AG20443 (cell line): ENCODE data around the gene UBE4B.
"Not testable (repeated sequence)": the region's sequence is repeated elsewhere in the genome, so short reads cannot be mapped to it uniquely, and the experiment has no call there.

ENCODE experiments used
- DNase-seq: peaks from one replicate; pipeline ENCODE4 v3.0.0; 2012; ENCODE audit warnings: low spot score, mixed read lengths

Gene UBE4B

DNA sequence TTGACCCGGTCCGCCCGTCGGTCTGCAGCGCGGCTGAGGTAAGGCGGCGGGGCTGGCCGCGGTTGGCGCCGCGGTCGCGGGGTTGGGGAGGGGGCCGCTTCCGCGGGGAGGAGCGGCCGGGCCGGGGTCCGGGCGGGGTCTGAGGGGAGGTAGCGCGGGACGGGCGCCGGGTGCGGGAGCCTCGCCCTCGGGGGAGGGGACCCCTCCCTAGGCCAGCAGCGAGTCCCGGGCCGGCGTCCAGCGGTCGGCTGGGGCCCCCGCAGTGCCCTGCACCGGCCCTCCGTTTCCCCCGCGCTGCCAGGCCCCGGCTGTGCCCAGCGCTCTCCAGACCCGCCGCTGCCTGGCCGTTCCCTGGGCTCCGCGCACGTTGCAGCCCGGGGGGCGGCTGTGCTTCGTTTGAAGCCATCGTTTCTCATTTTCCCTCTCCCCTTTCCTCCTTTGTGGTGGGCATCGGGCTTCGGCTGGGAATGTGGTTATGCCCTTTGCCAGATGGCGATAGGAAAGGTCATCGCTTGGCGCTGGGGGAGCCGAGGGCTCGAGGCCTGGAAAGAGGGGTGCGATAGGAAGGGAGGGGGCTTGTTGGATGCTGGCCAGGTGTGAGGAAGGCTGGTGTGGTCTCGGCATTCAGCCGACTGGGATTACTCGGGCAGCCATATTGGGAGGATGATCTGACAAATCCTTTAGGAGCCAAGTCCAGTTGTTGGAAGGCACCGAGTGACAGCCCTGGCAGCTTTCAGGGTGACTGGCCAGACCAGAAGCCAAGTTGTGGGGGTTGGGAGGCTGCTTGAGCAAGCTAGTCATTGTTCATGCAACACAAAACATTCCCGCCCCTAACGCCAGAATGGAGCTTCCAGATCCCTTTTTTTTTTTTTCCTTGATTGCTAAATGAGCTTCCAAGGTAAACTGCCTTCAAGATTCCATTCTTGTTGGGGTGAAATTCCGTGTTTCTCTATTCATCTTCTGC is 178.4 kb downstream of the UBE4B start:
- peak; percentile 90 for DNase-seq

DNA sequence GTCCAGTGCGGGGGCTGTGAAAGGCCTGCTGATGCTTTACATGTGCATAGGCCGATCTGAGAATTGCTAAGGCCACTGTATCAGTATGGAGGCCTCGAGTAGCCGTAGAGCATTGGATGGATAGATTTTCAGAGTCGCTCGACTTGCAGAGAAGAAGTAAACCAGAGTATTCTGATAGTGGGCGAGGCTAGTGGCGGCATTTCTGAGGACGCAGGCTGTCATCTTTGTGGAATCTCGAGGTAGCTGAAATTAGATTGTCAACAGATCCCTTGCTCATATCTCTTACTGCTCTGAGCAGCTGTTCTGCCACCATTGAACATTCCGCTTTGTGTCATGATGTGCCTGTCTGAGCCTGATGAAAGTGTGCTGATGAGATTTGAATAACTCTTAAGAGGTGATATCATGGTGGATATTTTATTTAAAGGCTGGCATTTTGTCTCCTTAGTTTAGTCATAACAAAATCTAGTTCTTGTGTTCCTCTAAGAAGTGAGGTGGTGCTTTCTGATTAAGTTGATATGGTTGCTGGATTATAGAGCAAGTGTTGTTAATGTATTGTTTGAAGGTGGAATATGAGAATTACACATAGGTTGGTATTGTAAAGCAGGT is 179.2 kb downstream of the UBE4B start:
- no peak for DNase-seq

DNA sequence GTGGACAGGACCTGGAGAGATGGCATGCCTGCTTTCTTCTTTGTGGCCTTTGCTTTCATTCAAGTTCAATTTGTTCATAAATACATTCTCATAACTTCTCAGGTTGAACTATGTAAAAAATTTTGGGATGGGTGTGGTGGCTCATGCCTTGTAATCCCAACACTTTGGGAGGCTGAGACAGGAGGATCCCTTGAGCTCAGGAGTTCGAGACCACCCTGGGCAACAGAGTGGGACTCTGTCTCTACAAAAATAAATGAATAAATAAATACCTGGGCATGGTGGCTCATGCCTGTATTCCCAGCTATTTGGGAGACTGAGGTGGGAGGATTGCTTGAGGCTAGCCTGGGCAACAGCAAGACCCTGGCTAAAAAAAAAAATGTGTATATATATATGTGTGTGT is 179.7 kb downstream of the UBE4B start:
- no peak for DNase-seq

GRCh38 chr1:10213186-10213705 is 180.5 kb downstream of the UBE4B start:
- no peak for DNase-seq

- DNase-seq, result no peak
Observed at GRCh38 chr1:10216090-10216749, 183.5 kb downstream of the UBE4B start.

GRCh38 chr1:10217748-10218441 is 185.1 kb downstream of the UBE4B start:
- DNase-seq, result peak; percentile 44

GRCh38 chr1:10220200-10220599 is 187.4 kb downstream of the UBE4B start:
- DNase-seq, result no peak

- DNase-seq, result not testable (repeated sequence)
Observed at GRCh38 chr1:10220657-10221056, 187.9 kb downstream of the UBE4B start.

GRCh38 chr1:10225573-10225972 is 192.8 kb downstream of the UBE4B start:
- no peak for DNase-seq

DNA sequence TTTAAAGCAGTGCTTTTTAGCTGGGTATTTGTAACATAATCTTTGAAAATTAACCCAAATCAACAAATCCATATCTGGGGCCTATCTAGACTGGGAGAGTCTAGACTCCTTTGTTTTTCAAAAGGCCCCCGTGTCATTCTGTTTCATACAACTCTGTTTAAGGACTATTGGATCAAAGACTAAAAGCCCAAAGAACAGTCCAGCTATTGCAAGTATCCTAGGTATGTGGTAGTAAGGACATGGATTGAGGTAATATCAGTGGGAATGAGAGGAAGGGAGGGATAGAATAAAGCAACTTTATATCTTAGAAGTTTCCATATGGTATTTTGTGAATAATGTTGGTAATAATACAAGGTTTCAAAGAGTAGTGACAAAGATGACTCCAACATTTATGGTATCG is 195.8 kb downstream of the UBE4B start:
- no peak for DNase-seq

DNA sequence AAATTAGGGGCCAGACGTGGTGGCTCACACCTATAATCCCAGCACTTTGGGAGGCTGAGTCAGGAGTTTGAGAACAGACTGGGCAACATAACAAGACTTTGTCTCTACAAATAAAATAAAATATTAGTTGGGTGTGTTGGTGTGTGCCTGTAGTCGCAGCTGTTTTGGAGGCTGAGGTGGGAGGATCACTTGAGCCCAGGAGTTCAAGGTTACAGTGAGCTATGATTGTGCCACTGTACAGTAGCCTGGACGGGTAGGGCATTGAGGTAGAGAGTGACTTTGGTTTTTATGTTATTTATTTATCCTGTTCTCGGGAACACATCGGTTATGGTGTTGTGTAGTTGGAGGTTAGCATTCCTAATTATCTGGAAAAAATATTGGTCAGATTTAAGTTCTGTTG is 197.1 kb downstream of the UBE4B start:
- DNase-seq, result no peak
